Measurements from ENCODE around the gene PAH.

PAH gene

DNA sequence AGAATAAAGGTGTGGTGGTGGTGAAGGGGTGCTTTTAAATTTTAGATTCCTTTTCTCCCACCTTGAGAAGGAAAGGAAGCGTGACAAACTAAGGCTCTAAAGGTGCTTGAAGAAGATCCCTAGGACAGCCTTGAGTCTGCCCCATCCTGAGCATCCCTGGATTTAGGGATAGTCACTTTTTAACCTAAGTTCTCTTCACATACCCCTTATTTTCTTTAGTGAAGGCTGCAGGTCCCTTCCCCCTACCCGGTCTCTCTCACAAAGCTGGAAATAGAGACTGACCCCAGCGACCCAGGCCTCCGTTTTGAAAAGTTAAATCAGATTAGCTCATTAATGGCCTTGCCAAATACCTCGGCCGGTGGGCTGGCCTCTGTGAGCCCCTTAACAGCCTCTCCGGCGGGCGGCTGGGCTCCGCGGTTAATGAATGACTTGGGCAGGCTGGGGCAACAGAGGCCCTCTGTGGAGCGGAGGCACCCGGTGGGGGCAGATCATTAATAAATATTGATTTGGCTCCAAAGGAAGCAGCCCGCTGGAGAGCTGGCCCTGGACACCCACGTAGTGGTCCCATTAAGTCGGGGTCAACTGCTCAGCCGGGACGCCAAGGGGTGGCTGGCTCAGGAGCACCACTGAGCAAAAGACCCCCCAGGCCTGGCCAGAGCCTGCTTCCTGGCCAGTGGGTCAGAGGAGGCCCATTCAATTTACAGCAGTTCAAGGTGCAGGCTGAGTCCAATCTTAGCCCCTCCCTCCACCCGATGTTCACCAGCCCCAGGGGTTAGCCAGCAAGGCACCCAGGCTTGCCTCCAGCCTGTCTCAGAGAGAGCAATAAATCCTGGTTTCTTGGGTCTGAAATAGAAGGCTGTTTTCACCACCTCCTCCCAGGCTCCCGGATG is 31.8 kb downstream of the PAH start:
- TF ChIP-seq, protein P1, sequence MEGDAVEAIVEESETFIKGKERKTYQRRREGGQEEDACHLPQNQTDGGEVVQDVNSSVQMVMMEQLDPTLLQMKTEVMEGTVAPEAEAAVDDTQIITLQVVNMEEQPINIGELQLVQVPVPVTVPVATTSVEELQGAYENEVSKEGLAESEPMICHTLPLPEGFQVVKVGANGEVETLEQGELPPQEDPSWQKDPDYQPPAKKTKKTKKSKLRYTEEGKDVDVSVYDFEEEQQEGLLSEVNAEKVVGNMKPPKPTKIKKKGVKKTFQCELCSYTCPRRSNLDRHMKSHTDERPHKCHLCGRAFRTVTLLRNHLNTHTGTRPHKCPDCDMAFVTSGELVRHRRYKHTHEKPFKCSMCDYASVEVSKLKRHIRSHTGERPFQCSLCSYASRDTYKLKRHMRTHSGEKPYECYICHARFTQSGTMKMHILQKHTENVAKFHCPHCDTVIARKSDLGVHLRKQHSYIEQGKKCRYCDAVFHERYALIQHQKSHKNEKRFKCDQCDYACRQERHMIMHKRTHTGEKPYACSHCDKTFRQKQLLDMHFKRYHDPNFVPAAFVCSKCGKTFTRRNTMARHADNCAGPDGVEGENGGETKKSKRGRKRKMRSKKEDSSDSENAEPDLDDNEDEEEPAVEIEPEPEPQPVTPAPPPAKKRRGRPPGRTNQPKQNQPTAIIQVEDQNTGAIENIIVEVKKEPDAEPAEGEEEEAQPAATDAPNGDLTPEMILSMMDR (conservative IDR thresholded peaks at IDR 0.05; ENCODE audit: low read depth, low read length) = no peak
- DNase-seq (ENCODE audit: low read depth) = no peak
- no peak overlapping the region for H3K4me3 ChIP-seq (ENCODE audit: low read depth, low read length)

DNA sequence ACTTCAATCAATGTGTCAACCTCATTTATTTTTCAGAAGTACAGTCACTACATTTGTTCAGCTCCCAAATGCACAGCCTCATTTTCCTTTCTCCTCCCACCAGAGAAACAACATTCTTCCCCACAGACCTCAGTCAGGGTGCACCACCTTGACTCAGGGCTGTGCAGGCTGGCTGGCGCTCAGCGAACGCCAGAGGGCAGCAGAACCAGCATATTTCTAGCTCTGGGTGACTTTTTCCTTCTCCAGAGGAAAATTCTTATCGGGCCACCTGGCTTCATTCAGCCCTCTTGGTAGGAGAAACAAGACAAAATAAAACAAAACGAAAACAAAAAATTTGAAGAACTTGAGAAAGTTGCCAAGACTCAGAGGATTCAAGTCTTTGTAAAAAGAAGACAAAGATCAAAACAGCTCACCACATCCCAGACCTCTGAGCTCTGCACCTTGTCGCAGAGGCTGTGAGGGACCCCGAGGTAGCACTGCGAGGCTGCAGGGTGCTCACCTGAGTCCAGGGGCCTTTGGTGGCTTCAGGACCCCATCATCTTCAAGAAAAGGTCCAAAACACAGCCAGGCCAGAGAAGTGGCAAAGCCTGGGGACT is 33.7 kb downstream of the PAH start:
- TF ChIP-seq, protein P1 (conservative IDR thresholded peaks at IDR 0.05; ENCODE audit: low read depth, low read length) = peak; percentile 82
- H3K4me3 ChIP-seq (ENCODE audit: low read depth, low read length) = no peak overlapping the region
- peak; percentile 45 for DNase-seq (ENCODE audit: low read depth)

DNA sequence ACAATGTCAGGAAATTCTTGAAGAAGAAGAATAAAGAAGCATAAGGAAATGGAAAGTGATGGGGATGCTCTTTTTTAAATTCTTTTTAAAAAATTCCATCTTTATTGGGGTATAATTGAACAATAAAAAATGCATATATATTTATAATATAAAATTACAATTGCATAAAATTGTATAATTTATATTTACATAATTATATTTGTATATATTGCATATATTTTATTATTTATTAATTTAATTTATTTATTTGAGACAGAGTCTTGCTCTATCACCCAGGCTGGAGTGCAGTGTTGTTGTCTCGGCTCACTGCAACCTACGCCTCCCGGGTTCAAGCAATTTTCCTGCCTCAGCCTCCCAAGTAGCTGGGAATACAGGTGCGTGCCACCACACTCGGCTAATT is 36.3 kb downstream of the PAH start:
- DNase-seq (ENCODE audit: low read depth) = no peak
- TF ChIP-seq, protein P1 (conservative IDR thresholded peaks at IDR 0.05; ENCODE audit: low read depth, low read length) = no peak
- no peak overlapping the region for H3K4me3 ChIP-seq (ENCODE audit: low read depth, low read length)

DNA sequence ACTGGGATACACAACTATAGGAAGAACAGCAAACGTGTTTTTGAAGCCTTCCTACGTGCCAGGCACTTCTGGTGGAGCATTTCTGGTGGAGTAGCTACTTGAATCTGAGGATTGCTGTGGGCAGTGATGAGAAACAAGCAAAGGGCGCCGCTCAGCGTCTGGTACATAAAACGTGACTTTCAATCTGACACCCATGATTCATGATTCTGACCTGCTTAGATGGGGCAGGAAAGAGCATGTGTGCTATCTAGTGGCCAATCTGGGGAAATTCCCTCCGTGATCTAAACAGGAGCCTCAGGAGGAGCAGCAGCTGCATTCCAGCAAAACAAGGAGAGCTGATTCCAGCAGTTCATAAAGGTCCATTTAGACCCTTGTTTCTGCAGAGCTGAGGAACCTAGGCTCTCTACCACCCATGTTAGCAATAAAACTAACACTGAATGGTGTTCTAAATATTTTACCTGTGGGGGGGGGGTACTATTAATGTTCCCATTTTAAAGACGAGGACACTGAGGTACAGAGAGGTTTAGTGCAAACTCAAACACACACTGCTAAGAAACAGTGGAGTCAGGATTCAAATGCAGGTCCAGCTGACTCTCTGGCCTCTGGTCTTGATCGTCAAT is 37.8 kb downstream of the PAH start:
- H3K4me3 ChIP-seq (ENCODE audit: low read depth, low read length) = no peak overlapping the region
- peak; percentile 53 for DNase-seq (ENCODE audit: low read depth)
- TF ChIP-seq, protein P1 (conservative IDR thresholded peaks at IDR 0.05; ENCODE audit: low read depth, low read length) = peak; percentile 6

DNA sequence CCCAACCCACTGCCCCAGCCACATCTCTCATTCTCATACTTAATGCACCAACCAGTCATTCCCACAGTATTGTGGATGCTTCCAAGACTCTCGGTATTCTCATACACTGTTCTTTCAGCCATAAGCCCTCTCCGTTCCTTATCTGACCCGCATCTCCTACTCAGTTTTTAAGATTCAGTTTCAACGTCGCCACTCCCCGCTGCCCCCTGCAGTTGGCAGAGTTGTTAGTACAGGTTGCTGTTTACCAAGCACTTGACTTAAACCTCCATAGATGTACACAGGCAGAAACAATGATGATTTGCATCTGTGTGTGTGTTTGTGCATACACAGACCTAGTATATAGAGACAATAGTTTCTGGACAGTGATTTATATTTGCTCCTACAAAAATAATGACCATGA is 40.2 kb downstream of the PAH start:
- DNase-seq (ENCODE audit: low read depth) = no peak
- TF ChIP-seq, protein P1 (conservative IDR thresholded peaks at IDR 0.05; ENCODE audit: low read depth, low read length) = no peak
- H3K4me3 ChIP-seq (ENCODE audit: low read depth, low read length) = no peak overlapping the region

DNA sequence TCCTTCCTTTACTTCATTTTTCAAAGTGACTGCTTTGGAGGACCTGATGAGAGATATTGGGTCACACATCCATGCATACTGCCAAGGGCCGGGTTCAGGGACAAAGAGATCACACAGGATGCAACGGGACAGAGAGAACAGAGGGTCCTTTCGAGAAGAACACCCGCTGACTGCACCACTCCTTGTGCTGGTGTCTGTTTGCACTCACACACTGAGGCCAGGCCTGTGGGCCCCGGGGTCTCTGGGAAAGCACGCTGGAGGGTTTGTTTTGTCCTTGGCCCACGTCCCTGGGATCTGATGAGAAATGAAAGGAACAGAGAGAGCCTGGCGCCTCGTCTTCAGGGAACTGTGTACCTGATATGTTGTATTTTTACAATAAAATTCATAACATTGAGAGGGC is 42.2 kb downstream of the PAH start:
- no peak overlapping the region for H3K4me3 ChIP-seq (ENCODE audit: low read depth, low read length)
- no peak for DNase-seq (ENCODE audit: low read depth)
- TF ChIP-seq, protein P1 (conservative IDR thresholded peaks at IDR 0.05; ENCODE audit: low read depth, low read length) = no peak
